SK-N-DZ (cell line): ENCODE measurements around the gene SLC30A9. TPM values are rescaled to one million over a fixed set of nuclear protein-coding genes. Genes with fewer than 3 reads are reported as not detected.
A peak's percentile ranks its signal among the peaks of the same experiment; 100 is the strongest.

Experiments used
- DNase-seq: peaks from one replicate; pipeline ENCODE4 v3.0.0-alpha.2; 2015; ENCODE audit warnings: low spot score
- polyA plus RNA-seq, 2 experiments: library from polyadenylated mRNA; depleted of rRNA; stranded (reverse); fragments of >200 nt; gene quantifications; 2 replicates each; pipeline ENCODE4 v1.2.3, GENCODE V29; 2014

Gene SLC30A9
- 49.6 and 57.4 TPM in 2 replicates for polyA plus RNA-seq (2014; cell fraction: cytosol; rRNA removed)
- polyA plus RNA-seq (2014; cell fraction: nucleus; rRNA removed), result 28.3 and 36.3 TPM in 2 replicates

GRCh38 chr4:41990365-41991111 is at the start of gene SLC30A9:
SLC30A9 (plus strand) TSS chr4:41990530; CDS start chr4:41990652, 122 bp downstream.
- DNase-seq, result peak; percentile 94

- DNase-seq, result no peak
Observed at GRCh38 chr4:41940834-41941233, 49.5 kb upstream of the SLC30A9 start.

- DNase-seq, result no peak
Observed at GRCh38 chr4:41943506-41943905, 46.8 kb upstream of the SLC30A9 start.

GRCh38 chr4:41944089-41944488 is 46.2 kb upstream of the SLC30A9 start:
- DNase-seq, result no peak

- no peak for DNase-seq
Observed at GRCh38 chr4:41949531-41949930, 40.8 kb upstream of the SLC30A9 start.

GRCh38 chr4:41957634-41958033 is 32.7 kb upstream of the SLC30A9 start:
- DNase-seq, result peak; percentile 16

- DNase-seq, result peak; percentile 12
Observed at GRCh38 chr4:41963105-41963504, 27.2 kb upstream of the SLC30A9 start.

- no peak for DNase-seq
Observed at GRCh38 chr4:41964401-41964800, 25.9 kb upstream of the SLC30A9 start.

- DNase-seq, result no peak
Observed at GRCh38 chr4:41967392-41967791, 22.9 kb upstream of the SLC30A9 start.

- DNase-seq, result no peak
Observed at GRCh38 chr4:41969671-41970070, 20.7 kb upstream of the SLC30A9 start.

GRCh38 chr4:41975341-41975740 is 15.0 kb upstream of the SLC30A9 start:
- DNase-seq, result no peak

- DNase-seq, result no peak
Observed at GRCh38 chr4:41976775-41977516, 13.4 kb upstream of the SLC30A9 start.

- DNase-seq, result no peak
Observed at GRCh38 chr4:41977709-41978108, 12.6 kb upstream of the SLC30A9 start.

- no peak for DNase-seq
Observed at GRCh38 chr4:41981456-41981855, 8.9 kb upstream of the SLC30A9 start, which contains the start of gene DCAF4L1. DCAF4L1 (plus strand) TSS chr4:41981756; CDS start chr4:41981793, 37 bp downstream.

- DNase-seq, result no peak
Observed at GRCh38 chr4:41982716-41983115, 7.6 kb upstream of the SLC30A9 start.

- DNase-seq, result no peak
Observed at GRCh38 chr4:41985151-41985550, 5.2 kb upstream of the SLC30A9 start.

GRCh38 chr4:41989994-41990364 is 351 bp upstream of the SLC30A9 start:
- DNase-seq, result no peak

- DNase-seq, result no peak
Observed at GRCh38 chr4:41991916-41992767, 1.8 kb downstream of the SLC30A9 start.

GRCh38 chr4:41992967-41993857 is 2.9 kb downstream of the SLC30A9 start:
- no peak for DNase-seq

GRCh38 chr4:41994461-41994985 is 4.2 kb downstream of the SLC30A9 start:
- DNase-seq, result no peak
